Measurements from ENCODE around the gene RRP36. TPM values are rescaled to one million over a fixed set of nuclear protein-coding genes. Genes with fewer than 3 reads are reported as not detected.
A peak's percentile ranks its signal among the peaks of the same experiment; 100 is the strongest.

Gene RRP36
- total RNA-seq, 2 donors from 2014 or later: 28.3 to 29.7 TPM

GRCh38 chr6:43032326-43032725 is 10.9 kb downstream of the RRP36 start:
- no peaks in the 10 kb centered on the region for H3K9me3 ChIP-seq
- WGBS, 2 donors: 87 to 89% methylated on average over 4 of the region's 4 CpGs

DNA sequence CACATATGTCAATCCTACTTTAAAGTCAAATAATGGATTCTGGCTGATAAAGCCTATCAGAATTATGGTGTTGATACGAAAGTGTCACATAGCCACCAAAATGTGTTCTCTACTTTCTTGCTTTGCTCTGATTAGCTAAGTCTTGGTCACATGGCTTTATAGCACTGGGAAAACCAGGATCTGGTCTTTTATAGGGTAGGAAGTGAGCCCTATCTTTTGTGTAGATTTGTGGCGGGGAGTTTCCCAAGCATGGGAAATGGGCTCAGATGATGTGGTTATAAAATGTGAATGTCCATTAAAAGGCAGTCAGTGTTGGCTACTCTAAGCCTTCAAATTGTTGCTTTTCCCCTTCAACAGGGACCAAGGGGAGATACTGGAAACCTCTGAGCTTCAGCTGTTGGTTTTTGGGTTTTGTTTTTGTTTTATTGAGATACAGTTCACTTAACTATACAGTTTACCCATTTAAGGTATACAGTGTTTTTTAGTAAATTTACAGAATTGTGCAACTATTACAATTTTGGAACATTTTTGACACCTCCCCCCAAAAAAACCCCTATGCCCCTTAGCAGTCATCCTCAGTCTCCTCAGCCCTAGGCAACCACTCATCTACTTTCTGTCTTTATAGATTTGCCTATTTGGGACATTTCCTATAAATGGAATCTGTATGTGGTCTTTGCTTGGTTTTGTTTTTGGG is 12.2 kb downstream of the RRP36 start:
- H3K27me3 ChIP-seq: no peaks in the 10 kb centered on the region
- H3K4me1 ChIP-seq: no peaks in the 10 kb centered on the region
- TF ChIP-seq, protein P1, sequence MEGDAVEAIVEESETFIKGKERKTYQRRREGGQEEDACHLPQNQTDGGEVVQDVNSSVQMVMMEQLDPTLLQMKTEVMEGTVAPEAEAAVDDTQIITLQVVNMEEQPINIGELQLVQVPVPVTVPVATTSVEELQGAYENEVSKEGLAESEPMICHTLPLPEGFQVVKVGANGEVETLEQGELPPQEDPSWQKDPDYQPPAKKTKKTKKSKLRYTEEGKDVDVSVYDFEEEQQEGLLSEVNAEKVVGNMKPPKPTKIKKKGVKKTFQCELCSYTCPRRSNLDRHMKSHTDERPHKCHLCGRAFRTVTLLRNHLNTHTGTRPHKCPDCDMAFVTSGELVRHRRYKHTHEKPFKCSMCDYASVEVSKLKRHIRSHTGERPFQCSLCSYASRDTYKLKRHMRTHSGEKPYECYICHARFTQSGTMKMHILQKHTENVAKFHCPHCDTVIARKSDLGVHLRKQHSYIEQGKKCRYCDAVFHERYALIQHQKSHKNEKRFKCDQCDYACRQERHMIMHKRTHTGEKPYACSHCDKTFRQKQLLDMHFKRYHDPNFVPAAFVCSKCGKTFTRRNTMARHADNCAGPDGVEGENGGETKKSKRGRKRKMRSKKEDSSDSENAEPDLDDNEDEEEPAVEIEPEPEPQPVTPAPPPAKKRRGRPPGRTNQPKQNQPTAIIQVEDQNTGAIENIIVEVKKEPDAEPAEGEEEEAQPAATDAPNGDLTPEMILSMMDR (IDR thresholded peaks at IDR 0.05): no peak
- 77 to 82% methylated on average over 2 of the region's 2 CpGs for WGBS, 2 donors
- ATAC-seq (no peak), DNase-seq (no peak)
- H3K4me3 ChIP-seq: no peak overlapping the region
- intact Hi-C loops (cut with DNase I): no loop called here
- H3K27ac ChIP-seq: no peak overlapping the region
- peaks cover 4 to 25% of the 10 kb centered on the region in 2 donors for H3K36me3 ChIP-seq (replicated peaks in 1 of 2; ENCODE audit: insufficient read depth in 1 of 2, low read depth in 2 of 2)
- H3K9me3 ChIP-seq: no peaks in the 10 kb centered on the region

More at GRCh38 chr6:43032326-43032725, 10.9 kb downstream of the RRP36 start:
- peaks cover 13 to 20% of the 10 kb centered on the region in 2 donors for H3K36me3 ChIP-seq (replicated peaks in 1 of 2; ENCODE audit: insufficient read depth in 1 of 2, low read depth in 2 of 2)
- H3K27me3 ChIP-seq: no peaks in the 10 kb centered on the region
- no peak overlapping the region for H3K4me3 ChIP-seq
- ATAC-seq: no peak
- no peak overlapping the region for H3K27ac ChIP-seq
- intact Hi-C loops (cut with DNase I): no loop called here
- DNase-seq: no peak
- TF ChIP-seq, protein P1 (IDR thresholded peaks at IDR 0.05): no peak
- TF ChIP-seq POLR2A (IDR thresholded peaks at IDR 0.05): no peak
- no peaks in the 10 kb centered on the region for H3K4me1 ChIP-seq

DNA sequence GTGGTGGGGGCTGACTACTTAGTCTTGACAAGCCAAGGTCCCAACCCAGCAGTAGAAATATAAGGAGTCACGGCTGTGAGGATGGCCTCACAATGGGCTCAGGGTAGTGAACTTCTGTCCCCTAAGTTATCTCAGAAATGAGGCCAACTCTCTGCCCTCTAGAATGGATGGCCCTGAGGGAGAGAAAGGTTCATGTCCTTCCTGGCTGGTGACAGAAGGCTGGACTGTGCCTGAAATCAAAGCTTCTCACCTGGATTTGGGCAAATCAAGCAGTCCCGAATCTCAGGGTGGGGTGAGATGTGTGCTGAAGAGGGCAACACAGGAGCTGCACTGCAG is 12.7 kb downstream of the RRP36 start:
- H3K27me3 ChIP-seq: no peaks in the 10 kb centered on the region
- peaks cover 0 to 29% of the 10 kb centered on the region in 2 donors for H3K36me3 ChIP-seq (replicated peaks in 1 of 2; ENCODE audit: insufficient read depth in 1 of 2, low read depth in 2 of 2)
- ATAC-seq (no peak), DNase-seq (no peak)
- H3K4me1 ChIP-seq: no peaks in the 10 kb centered on the region
- no peak overlapping the region for H3K27ac ChIP-seq
- 89 to 94% methylated on average over 2 of the region's 2 CpGs for WGBS, 2 donors
- H3K9me3 ChIP-seq: no peaks in the 10 kb centered on the region
- no peak for TF ChIP-seq POLR2A (IDR thresholded peaks at IDR 0.05)
- TF ChIP-seq, protein P1 (IDR thresholded peaks at IDR 0.05): no peak
- intact Hi-C loops (cut with DNase I): no loop called here
- no peak overlapping the region for H3K4me3 ChIP-seq

- Histone ChIP-seq H3K36me3 (replicated peaks in 1 of 2; ENCODE audit: insufficient read depth in 1 of 2, low read depth in 2 of 2) (peaks cover 0 to 28% of the 10 kb centered on the region in 2 donors), H3K4me3 (no peak overlapping the region), H3K9me3 (no peaks in the 10 kb centered on the region), H3K27me3 (no peaks in the 10 kb centered on the region), H3K27ac (no peak overlapping the region), H3K4me1 (no peaks in the 10 kb centered on the region)
- intact Hi-C loops (cut with DNase I): no loop called here
- DNase-seq (no peak), ATAC-seq (peak; percentile 25)
- WGBS, 2 donors: 57 to 72% methylated on average over 4 of the region's 4 CpGs
- no peak for TF ChIP-seq POLR2A (IDR thresholded peaks at IDR 0.05)
Observed at GRCh38 chr6:43035495-43036194, 14.2 kb downstream of the RRP36 start.

- 89 to 94% methylated on average over 8 to 9 of the region's 9 CpGs for WGBS, 2 donors
- Histone ChIP-seq H3K4me3 (no peak overlapping the region), H3K4me1 (no peaks in the 10 kb centered on the region), H3K27me3 (no peaks in the 10 kb centered on the region), H3K27ac (no peak overlapping the region), H3K36me3 (replicated peaks in 1 of 2; ENCODE audit: insufficient read depth in 1 of 2, low read depth in 2 of 2) (peaks cover 0 to 32% of the 10 kb centered on the region in 2 donors), H3K9me3 (no peaks in the 10 kb centered on the region)
- intact Hi-C loops (cut with DNase I): no loop called here
- no peak for DNase-seq
- no peak for TF ChIP-seq POLR2A (IDR thresholded peaks at IDR 0.05)
- TF ChIP-seq, protein P1 (IDR thresholded peaks at IDR 0.05): no peak
- ATAC-seq: no peak
Observed at GRCh38 chr6:43036712-43037111, 15.3 kb downstream of the RRP36 start.

Measured in body of pancreas (tissue), 4 donors.